Measurements from ENCODE around the gene C2orf74. TPM values are rescaled to one million over a fixed set of nuclear protein-coding genes. Genes with fewer than 3 reads are reported as not detected.

C2orf74 gene
- total and polyA plus RNA-seq, 9 of the 15 experiments (the other 6 are each of a cell fraction or from before 2014, with no cell fraction given) = not detected

GRCh38 chr2:61178603-61179545 lies 16.9 kb downstream of the C2orf74 start:
- no peak for ATAC-seq
- no TSS peak for BruUV-seq (replicated peaks)
- Histone ChIP-seq H3K9ac (ENCODE audit: insufficient read depth in 1 of 2, low read depth in 2 of 2, low read length in 2 of 2) (peak overlapping the region; percentile 85 to 97), H3K9me3 (replicated peaks; ENCODE audit: control insufficient read depth, insufficient read depth, low read depth, low read length) (peaks cover 3% of the 10 kb centered on the region), H3K4me2 (ENCODE audit: insufficient read depth, low read length) (peak overlapping the region; percentile 80), H2AFZ (ENCODE audit: low read depth, low read length) (peak overlapping the region; percentile 60; the same call in 1 of the 2 replicates), H3K27me3 (ENCODE audit: control insufficient read depth in 2 of 2, insufficient read depth in 2 of 2, low read length in 2 of 2) (no peaks in the 10 kb centered on the region), H3K4me3 (peak overlapping the region; percentile 68), H3K4me1 (replicated peaks in 1 of 2; ENCODE audit: control insufficient read depth in 2 of 2, insufficient read depth in 2 of 2, low read length in 2 of 2) (peaks cover 30 to 46% of the 10 kb centered on the region in 2 experiments), H4K20me1 (replicated peaks; ENCODE audit: control insufficient read depth, insufficient read depth, low read length) (no peaks in the 10 kb centered on the region), H3K79me2 (ENCODE audit: control insufficient read depth, insufficient read depth, low read length) (peaks cover 52% of the 10 kb centered on the region), H3K27ac (ENCODE audit: extremely low read depth, low read depth, low read length) (peak overlapping the region; percentile 88; the same call in 2 of the 3 replicates), H3K36me3 (ENCODE audit: control insufficient read depth, insufficient read depth, low read length) (peaks cover 50% of the 10 kb centered on the region), H3K9me1 (ENCODE audit: control insufficient read depth, insufficient read depth, low read length) (no peaks in the 10 kb centered on the region)
- DNase-seq (ENCODE audit: extremely low read depth in 1 of 4, low spot score in 3 of 4) = no peak
- 73% methylated on average over 15 of the region's 22 CpGs for WGBS (ENCODE audit: insufficient coverage, low coverage, missing lambda C conversion rate)
- ChIA-PET CTCF (ENCODE audit: low intra/inter-chr PET ratio) (no interaction called here), POLR2A (interaction anchor here (0.7 to 3.0 kb wide), 10 partner anchors 11 to 451 kb away, joined by 3 to 28 read pairs (median 4); no protein-coding TSS in a partner anchor)
- TF ChIP-seq ZC3H8 (IDR thresholded peaks at IDR 0.05) = no peak
- 0 out of 2 replicates have a peak, but pooled peaks have one; percentile 6 for TF ChIP-seq ZFX (CRISPR knock-in tag; IDR thresholded peaks at IDR 0.05)
- FAIRE-seq = no peak
- intact Hi-C loops (cut with micrococcal nuclease) = loop anchor here (5.0 to 10.0 kb wide), 2 partner anchors 162 to 294 kb away; partner anchors contain the start of genes PEX13, PUS10 and REL
- in situ Hi-C loops (cut with MboI) = no loop called here
